GM18505 (cell line): ENCODE data around the gene NCSTN.
"Not testable (repeated sequence)": the region's sequence is repeated elsewhere in the genome, so short reads cannot be mapped to it uniquely, and the experiment has no call there.

Experiments used
- ATAC-seq: cut with Tn5 transposase; IDR thresholded peaks from one replicate; pipeline ENCODE4 v1.9.1; 2021; ENCODE audit not compliant: unreplicated experiment
- POLR2A ChIP-seq: IDR thresholded peaks from 4 replicates; pipeline ENCODE4 v1.6.1; 2011; ENCODE audit warnings: borderline replicate concordance; ENCODE audit not compliant: insufficient read depth, insufficient read length; ENCODE audit errors: extremely low read depth

Gene NCSTN

GRCh38 chr1:160373696-160374095 lies 30.5 kb downstream of the NCSTN start:
- TF ChIP-seq POLR2A, result no peak
- no peak for ATAC-seq

GRCh38 chr1:160374306-160375110 lies 31.3 kb downstream of the NCSTN start:
- TF ChIP-seq POLR2A, result no peak
- no peak for ATAC-seq

DNA sequence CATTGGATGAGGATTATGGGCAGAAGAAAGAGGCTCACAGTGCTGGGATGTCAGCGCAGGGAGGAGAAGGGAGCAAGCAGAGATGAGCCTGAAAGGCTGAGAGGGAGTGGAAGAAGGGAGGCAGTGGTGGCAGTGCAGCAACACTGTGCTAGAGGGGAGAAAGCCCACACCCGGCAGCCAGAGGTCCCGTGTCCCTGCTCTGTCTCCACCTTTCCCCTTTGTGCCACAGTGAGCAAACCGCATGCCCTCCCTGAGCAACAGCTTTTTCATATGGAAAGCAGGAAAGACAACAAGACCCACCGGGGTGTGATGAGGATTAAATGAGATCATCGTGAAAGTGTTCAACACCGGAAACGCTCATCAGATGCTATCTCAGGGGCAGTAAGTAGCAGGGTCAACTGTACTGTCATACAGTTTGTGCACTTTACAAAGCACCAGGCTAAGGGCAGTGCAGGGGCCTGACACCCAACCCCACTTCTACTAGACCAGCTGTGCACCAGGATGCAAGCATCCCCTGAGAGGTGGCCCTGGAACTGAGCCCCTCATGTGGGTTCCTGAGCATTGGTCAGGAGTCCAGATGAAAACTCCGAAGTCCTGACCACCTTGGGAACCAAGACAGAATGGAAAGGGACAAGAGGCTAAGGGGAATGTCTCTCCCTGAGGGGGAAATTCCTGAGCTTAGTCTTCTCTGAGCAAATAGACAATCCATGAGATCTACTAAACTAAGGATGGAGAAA lies 32.8 kb downstream of the NCSTN start:
- ATAC-seq, result no peak
- TF ChIP-seq POLR2A, result no peak

DNA sequence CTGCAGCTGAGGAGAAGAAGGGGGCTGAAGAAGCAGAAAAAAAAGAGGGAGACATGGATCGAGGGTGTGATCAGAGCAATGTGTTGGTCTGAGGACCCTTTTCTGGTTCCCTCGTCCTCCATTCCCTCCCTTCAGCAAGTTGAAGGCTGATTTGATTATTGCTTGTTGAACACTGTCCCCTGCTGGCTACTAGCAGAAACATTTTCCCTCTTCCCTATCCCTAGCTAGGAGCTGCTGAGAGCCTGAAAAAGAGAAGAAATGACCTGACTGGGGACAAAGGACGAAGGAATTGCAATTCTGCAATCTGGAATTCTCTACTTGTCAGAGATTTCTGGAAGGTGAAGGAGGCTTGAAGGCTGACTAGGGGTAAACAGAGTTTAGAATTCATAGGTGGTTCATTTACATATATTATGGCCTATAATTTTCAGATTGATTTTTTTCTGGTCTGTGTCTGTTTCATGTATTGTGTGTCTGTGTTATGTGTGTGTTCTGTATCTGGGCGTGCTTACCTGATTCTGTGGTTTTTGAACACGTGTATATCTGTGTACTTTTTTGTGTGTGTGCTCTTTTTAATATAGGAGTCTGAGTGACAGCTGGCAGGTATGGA lies 33.4 kb downstream of the NCSTN start:
- ATAC-seq, result no peak
- TF ChIP-seq POLR2A, result no peak

DNA sequence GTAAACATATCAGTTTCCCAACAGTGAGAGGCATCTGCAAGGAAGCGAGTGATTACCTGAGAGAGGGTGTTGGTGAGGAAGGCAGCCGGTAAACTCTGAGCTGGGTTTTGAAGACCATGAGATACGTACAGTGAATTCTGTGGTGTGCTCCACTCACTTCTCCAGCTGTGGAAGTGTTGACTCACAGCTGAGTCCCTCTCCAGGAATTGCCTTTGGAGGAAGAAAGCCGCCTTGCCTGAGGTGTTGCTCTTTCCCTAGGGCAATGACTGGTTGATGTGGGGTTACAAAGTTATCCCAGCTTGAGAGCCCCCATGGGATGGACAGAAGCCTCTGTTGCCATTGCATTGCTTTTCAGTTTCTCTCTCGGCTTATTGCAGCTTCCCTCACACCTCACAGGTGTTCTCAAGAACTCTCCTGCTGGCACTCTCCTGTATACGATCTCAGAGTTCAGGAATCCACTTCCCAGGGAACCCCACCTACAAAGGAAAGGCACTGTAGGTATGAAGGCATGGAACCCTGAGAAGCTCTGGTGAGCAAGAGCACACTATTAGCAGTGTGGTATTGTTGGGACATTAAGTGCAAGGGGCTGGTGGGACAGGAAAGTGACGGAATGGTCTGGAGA lies 34.5 kb downstream of the NCSTN start:
- ATAC-seq, result no peak

DNA sequence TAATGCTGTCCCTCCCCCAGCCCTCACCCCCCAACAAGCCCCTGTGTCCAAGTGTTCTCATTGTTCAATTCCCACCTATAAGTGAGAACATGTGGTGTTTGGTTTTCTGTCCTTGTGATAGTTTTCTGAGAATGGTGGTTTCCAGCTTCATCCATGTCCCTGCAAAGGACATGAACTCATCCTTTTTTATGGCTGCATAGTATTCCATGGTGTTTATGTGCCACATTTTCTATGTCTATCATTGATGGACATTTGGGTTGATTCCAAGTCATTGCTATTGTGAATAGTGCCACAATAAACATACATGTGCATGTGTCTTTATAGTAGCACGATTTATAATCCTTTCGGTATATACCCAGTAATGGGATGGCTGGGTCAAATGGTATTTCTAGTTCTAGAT lies 41.6 kb downstream of the NCSTN start:
- not testable (repeated sequence) for ATAC-seq

More for the DNA sequence above, 34.5 kb downstream of the NCSTN start:
- no peak for TF ChIP-seq POLR2A

DNA sequence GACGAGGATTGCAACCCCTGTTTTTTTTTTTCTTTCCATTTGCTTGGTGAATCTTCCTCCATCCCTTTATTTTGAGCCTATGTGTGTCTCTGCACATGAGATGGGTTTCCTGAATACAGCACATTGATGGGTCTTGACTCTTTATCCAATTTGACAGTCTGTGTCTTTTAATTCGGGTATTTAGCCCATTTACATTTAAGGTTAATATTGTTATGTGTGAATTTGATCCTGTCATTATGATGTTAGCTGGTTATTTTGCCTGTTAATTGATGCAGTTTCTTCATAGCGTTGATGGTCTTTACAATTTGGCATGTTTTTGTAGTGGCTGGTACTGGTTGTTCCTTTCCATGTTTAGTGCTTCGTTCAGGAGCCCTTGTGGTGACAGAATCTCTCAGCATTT lies 45.2 kb downstream of the NCSTN start:
- ATAC-seq, result not testable (repeated sequence)

DNA sequence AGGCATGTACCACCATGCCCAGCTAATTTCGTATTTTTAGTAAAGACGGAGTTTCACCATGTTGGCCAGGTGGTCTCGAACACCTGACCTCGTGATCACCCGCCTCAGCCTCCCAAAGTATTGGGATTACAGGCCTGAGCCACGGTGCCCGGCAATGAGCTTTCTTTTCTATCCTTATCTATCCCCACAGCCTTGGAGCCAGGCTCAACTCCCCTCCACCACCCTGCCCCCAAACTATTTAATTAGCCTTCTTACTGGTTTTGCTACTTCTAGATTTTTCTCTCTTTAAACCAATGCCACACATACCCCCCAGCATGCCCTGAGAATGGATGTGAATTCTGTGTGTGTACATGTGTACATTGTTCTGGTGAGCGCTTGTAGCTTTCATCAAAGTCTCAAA lies 51.5 kb downstream of the NCSTN start:
- no peak for ATAC-seq
- TF ChIP-seq POLR2A, result no peak

- TF ChIP-seq POLR2A, result no peak
- ATAC-seq, result no peak
Measured at GRCh38 chr1:160397651-160398050, 54.5 kb downstream of the NCSTN start.

GRCh38 chr1:160398823-160399222 lies 55.6 kb downstream of the NCSTN start:
- TF ChIP-seq POLR2A, result no peak
- ATAC-seq, result no peak

DNA sequence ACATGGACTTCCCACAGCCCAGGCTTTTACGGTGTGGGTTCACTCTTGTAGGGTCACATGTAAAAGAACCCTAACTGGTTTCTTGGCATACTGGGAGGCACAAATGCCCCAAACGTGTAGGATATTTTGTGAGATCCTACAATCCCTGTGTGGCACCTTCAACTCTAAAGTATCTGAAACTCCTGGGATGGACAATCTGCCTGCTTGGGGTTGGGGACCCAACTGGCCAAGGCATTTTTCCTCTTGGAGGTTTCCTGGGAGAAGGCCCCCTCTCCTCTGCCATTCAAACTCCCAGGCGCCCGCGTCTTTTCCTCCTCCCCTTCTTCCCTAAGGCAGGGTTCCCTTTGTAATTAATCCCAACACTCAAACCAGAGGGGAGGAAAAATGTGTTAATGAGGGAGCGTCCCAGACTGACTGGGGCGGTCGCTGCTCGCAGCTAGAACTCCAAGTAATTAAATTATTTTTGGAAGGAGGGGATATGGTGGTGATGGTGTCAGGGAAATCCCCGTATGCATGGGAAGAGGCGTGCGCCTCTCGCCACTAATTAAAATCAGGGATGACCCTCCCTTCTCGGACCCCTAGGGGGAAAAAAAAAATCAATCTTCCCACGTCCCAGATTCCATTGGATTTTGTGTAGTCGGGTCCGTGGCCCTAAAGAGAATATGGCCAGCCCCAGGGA lies 56.5 kb downstream of the NCSTN start:
- no peak for ATAC-seq
- no peak for TF ChIP-seq POLR2A

DNA sequence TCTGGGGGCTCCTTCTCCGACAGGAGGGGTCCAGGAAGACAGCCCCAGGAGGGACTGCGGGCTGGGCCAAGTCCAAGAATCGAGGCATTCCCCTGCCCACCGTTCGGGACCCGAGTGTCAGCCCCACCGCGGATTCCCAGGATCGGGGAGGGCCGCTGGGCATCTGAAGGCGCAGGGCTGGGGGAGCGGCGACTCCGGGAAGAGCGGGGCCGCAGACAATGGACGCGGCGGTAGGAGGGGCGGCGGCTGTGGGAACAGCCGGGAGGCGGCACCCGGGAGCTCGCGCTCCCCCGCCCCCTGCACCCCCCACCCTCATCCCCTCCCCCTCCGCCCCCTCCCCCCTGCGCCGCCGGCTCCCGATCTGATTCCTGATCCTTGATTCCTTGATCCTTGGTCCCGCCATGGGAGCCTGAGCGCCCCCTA lies 57.1 kb downstream of the NCSTN start, which contains the start of gene VANGL2:
Gene VANGL2 (plus strand): TSS at position 342 of the 423 bp plus-strand sequence. CDS start 15,274 bp downstream, outside the sequence.
- no peak for ATAC-seq
- no peak for TF ChIP-seq POLR2A
